IMR-90 (cell line): Measurements from ENCODE around the gene GSG1L.

Source experiments
- MAFK ChIP-seq: IDR thresholded peaks from 2 replicates; pipeline ENCODE4 v1.6.1; 2012; ENCODE audit warnings: low read depth, low read length, improper control_type of control experiment
- POLR2A ChIP-seq: IDR thresholded peaks from 2 replicates; pipeline ENCODE4 v1.6.1; 2012; ENCODE audit warnings: mild to moderate bottlenecking, low read depth, low read length
- RFX5 ChIP-seq: IDR thresholded peaks from 2 replicates; pipeline ENCODE4 v1.8.0; 2012; ENCODE audit warnings: low read depth, mild to moderate bottlenecking, low read length, moderate library complexity
- TF ChIP-seq, protein P1 (sequence below): conservative IDR thresholded peaks from 2 replicates; pipeline ENCODE4 v1.5.1; 2012; ENCODE audit warnings: mild to moderate bottlenecking, low read depth, low read length, improper control_type of control experiment

DNA sequence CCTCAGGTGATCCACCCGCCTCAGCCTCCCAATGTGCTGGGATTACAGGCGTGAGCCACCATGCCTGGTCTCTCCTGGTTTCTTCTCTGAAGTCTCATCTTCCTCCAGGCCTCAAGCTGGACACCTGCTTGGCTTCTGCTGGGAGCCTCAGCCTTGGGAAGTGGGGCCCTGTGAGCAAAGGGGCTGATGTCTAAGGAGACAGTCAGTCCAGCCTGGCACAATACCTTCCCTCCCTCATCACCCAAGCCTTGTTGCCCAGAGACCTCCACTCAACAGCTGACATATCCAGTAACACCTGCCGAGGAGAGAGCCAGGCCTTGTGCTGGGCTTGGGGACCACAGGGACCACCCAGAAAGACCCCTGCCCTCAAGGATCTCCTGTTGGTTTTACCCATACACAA lies 251.6 kb downstream of the GSG1L start:
- TF ChIP-seq, protein P1, sequence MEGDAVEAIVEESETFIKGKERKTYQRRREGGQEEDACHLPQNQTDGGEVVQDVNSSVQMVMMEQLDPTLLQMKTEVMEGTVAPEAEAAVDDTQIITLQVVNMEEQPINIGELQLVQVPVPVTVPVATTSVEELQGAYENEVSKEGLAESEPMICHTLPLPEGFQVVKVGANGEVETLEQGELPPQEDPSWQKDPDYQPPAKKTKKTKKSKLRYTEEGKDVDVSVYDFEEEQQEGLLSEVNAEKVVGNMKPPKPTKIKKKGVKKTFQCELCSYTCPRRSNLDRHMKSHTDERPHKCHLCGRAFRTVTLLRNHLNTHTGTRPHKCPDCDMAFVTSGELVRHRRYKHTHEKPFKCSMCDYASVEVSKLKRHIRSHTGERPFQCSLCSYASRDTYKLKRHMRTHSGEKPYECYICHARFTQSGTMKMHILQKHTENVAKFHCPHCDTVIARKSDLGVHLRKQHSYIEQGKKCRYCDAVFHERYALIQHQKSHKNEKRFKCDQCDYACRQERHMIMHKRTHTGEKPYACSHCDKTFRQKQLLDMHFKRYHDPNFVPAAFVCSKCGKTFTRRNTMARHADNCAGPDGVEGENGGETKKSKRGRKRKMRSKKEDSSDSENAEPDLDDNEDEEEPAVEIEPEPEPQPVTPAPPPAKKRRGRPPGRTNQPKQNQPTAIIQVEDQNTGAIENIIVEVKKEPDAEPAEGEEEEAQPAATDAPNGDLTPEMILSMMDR: no peak
- TF ChIP-seq POLR2A (no peak), RFX5 (no peak), MAFK (no peak)
